GM19452 (cell line): ENCODE measurements around the gene UBE2S.
"Not testable (repeated sequence)": the region's sequence is repeated elsewhere in the genome, so short reads cannot be mapped to it uniquely, and the experiment has no call there.

Experiments
- ATAC-seq: cut with Tn5 transposase; IDR thresholded peaks from one replicate; pipeline ENCODE4 v1.9.1; 2021; ENCODE audit not compliant: unreplicated experiment

UBE2S gene

GRCh38 chr19:55407550-55407799 lies at the start of gene UBE2S:
Gene UBE2S (minus strand): TSS chr19:55407788. CDS start chr19:55407589, 199 bp downstream.
- ATAC-seq, result peak; percentile 27

DNA sequence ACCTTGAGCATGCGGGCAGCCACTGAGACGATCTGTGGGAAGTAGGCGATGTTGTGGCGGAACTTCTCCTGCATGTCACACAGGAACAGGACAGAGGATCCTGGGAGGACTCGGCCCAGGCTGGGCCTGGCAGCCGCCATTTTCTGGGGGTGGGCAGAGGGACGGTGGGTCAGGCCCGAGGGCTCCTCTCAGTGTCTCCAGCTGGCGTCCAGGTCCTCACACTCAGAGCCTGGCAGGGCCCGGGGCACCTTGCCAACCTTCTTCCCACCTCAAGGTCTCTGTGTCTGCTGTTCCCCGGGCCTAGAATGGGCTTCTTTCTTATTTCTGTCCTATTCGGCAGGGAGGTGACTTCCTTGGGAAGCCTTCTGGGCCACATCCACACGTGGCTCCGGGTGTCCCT lies 48.8 kb upstream of the UBE2S start:
- ATAC-seq, result no peak

DNA sequence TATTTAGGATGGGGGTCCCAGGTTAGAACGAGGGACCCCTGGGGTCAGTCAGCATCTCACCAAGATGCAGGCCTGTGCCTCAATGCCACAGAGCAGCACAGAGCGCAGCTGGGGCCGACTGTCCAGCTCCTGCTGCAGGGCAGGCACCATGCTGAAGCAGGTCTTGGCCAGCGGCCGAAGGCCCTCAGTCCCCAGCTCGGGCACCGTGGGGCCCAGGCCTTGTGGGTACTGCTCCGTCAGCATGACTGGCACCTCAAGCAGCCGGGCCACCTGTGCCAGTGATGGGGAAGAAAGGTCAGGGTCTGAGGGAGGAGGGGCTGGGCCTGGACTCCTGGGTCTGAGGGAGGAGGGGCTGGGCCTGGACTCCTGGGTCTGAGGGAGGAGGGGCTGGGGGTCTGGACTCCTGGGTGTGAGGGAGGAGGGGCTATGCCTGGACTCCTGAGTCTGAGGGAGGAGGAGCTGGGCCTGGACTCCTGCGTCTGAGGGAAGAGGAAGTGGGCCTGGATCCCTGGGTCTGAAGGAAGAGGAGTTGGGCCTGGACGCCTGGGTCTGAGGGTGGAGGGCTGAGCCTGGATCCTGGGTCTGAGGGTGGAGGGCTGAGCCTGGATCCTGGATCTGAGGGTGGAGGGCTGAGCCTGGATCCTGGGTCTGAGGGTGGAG lies 48.1 kb upstream of the UBE2S start:
- ATAC-seq, result no peak

GRCh38 chr19:55454787-55455243 lies 47.2 kb upstream of the UBE2S start:
- ATAC-seq, result no peak

DNA sequence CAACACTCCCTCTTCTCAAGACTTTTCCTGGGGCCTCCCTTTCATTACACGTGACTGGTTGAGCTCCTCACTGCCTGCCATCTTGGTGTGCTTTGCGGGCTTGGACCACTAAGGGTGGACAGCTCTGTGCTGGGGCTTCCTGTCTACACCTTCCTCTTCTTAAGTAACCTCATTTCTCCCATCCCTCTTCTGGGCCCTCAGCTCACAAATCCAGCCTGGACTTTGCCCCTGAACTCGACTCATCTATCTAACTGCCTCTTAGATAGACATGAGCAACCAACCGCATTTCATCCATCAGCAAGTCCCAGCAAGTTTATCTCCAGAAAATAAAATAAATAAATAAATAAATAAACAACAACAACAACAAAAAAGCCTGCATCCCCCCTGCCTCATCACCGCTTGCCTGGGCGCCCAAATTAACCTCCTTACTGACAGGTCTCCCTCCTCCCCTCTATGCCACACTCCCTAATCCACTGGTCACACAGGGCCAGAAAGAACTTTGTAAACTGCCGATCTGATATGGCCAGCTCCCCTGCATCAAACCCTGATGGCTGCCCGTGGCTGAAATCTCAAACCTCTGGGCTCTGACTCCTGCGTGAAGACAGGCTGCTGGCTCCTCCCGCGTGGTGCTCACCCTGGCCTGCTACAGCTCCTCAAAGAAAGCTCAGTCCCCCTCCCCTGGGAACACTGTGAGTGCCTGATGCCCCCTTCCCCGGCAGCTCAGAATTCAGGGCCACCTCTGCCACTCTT lies 46.1 kb upstream of the UBE2S start:
- ATAC-seq, result no peak

DNA sequence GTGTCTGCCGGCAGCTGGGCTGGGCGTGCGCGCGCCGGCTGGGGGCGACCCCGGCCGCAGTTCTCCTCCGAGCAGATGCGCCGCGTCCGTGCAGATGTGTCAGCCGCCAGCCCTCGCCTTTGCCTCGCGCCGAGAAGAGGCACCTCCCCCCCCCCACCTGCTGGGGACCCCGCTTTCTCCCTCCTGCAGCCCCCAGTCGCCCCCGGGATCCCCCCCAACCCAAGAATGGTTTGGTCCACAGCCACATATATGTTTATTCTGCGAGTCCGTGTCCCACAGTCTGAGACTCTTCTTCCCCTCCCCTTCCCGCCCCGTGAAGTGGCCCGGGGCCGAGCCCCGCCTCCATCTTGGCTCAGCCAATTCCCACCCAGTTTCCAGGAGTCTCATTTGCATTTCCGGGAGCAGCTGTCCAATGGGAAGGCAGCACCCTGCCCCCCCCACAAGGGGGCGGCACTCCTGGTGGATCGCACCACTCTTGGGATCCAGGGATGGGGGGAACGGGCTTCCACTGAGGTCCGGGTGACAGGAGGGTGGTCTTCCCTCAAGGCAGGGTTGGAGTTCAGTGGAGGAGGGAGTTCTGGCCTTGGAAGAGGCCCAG lies 45.3 kb upstream of the UBE2S start:
- no peak for ATAC-seq

GRCh38 chr19:55451965-55452748 lies 44.6 kb upstream of the UBE2S start:
- ATAC-seq, result no peak

DNA sequence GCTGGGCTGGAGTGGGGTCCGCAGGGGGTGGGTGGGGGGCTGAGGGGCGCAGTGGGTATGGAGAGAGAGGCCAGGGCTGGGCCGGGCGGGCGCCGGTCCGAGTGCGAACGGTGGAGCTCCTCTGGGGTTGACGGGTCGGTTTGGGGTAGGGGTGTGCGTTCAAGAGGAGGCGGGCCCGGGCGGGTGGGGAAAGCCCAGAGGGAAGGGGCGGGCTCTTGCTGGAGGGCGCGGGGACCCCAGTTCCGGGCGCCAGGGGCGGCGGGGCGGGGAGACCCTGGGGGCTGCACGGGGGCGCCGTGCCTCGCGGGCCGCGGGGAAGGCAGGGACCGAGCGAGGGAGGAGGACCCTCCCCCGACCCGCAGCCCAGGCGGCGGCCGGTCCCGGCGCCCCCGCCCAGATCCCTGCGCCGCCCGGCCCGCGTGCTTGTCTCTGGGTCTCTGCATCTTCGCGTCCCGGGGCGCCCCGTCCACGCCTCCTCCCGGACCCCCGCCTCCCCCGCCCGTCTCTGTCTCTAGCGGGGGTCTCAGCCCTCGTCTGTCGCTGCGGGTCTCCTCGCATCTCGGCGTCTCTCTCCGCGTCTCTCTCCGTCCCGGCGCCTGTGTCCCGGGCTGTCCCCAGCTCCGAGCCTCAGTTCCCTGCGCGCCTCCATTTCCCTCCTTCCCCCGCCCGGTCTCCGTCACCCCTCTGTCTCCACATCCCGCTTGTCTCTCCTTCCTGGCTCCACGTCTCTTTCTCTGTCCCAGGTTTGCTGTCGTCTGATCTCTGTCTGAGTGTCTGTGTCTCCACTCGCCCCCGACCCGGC lies 43.8 kb upstream of the UBE2S start:
- ATAC-seq, result no peak

DNA sequence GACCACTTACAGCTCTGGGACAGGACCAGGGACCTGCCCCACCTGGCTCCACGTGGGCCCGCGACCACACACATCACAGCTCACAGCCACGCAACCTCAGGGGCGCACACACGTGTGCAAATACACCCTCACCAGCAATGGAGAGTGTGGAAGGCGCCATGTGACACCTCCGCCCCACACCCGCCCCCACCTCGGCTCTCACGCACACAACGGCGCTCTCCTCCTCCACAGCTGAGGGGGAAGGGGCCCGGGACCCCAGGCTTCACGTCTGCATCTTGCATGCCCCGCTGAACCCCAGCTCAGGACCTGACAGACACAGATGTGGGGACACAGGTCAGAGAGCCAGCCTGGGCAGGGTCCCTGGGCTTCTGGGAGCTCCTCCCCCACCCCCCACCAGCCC lies 41.9 kb upstream of the UBE2S start:
- no peak for ATAC-seq

- ATAC-seq, result not testable (repeated sequence)
These were observed 40.5 kb upstream of the UBE2S start for GRCh38 chr19:55448175-55448490.

DNA sequence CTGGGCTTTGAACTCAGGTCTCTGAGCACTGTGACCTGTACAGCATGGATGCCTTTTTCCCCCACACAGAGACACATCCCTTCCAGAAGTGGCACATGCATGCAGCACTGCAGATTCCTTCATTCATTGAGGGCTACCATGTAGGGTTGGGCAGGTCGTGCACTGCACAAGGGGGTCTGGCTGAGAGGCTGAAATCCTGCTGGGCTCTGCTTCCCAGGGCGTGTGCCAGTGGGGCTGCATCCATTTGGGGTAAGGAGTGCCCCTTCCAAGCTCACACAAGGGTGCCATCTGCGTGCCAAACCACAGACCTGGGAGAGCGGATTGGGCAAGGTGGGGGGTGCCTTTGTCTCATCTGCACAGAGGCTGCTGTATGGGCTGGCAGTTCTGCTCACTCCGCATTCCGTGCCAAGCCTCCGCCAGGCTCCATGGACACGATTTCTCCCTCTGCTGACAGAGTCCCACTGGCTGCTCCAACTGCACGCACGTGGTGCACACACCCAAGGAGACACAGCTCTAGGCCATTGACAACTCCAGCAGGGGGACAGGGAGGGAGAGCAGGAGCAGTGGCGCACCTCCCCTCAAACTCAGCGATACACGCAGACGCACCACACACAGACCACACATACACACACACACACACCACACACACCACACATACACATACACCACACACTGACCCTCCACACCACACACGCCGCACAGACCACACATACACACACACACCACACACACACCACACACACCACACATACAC lies 40.0 kb upstream of the UBE2S start:
- no peak for ATAC-seq

DNA sequence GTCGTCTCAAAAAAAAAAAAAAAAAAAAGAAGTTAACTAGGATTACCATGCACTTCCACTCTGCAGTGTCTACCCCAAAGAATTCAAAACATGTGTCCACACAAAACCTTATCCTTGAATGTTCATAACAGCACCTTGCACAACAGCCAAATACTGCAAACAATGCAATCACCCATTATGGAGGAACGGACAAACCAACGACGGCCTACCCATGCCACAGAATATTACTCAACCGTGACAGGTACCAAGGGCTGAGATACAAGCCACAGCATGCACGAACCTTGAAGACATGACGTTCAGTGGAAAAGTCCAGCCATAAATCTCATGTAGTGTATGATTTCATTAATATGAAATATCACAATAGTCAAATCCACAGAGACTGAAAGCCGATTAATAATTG lies 38.5 kb upstream of the UBE2S start:
- ATAC-seq, result no peak

- ATAC-seq, result no peak
These were observed 37.1 kb upstream of the UBE2S start for GRCh38 chr19:55444646-55445045.

DNA sequence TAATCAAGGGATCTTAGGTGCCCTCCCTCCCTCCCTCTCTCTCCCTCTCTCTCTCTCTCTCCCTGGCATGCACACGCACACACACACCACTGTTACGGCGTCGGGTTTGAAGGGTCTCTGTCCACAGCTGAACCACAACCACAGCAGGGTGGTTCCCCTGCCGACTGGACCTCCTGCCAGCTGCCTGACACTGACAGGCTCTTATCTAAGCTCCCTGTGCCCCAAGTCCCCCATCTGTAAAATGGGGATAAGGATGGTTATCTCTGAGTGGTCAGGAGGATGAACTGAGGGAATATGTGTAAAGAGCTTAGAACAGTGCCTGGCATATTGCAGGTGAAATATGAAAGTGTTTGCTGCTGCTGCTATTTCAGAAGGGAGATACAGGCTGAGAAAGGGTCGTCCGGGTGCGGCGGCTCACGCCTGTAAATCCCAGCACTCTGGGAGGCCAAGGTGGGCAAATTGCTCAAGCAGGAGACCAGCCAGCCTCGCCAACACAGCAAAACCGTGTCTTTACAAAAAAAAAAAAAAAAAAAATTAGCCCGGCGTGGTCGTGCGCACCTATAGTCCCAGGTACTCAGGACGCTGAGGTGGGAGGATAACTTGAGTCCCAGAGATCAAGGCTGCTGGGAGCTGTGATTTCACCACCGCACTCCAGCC lies 36.4 kb upstream of the UBE2S start:
- ATAC-seq, result no peak

DNA sequence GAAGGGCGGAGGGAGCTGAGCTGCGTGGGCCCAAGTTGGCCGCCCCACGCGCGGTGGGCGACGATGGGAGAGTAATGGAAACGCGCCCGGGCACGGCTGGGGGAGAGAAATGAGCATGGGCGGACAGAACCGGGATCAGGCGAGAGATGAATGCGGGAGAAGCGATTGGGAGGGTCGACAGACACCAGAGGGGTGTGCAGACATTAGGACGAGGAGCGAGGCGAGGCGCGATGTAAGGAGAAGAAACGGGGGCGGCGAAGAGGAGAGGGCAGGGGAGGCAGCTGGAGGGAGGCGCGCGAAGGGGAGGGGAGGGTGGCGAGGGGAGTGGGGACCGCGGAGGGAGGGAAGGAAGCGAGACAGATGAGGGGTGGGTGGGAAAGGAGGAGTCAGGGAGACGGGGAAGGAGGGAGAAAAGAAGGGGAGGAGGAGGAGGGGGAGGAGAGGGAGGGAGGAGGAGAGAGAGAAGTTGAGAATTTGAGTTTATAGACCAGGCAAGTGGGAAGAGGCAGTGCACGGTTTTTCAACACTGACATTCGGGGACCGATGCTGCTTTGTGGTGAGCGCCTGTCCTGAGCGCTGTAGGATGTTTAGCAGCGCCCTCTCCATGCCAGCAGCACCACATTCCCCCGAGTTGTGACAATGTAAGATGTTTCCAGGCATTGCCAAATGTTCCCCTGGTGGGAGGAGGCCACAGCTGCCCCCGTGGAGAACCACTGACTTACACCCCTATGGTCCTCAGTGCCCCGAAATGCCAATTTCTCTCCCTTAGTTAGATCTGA lies 35.6 kb upstream of the UBE2S start, which contains the start of gene SHISA7:
Gene SHISA7, minus strand, starts transcription at position 256 of the 779 bp plus-strand sequence. CDS start 437 bp downstream, outside the sequence.
- ATAC-seq, result no peak

- no peak for ATAC-seq
These were observed 34.9 kb upstream of the UBE2S start for GRCh38 chr19:55442372-55442961.

GRCh38 chr19:55441692-55442321 lies 34.2 kb upstream of the UBE2S start:
- no peak for ATAC-seq

DNA sequence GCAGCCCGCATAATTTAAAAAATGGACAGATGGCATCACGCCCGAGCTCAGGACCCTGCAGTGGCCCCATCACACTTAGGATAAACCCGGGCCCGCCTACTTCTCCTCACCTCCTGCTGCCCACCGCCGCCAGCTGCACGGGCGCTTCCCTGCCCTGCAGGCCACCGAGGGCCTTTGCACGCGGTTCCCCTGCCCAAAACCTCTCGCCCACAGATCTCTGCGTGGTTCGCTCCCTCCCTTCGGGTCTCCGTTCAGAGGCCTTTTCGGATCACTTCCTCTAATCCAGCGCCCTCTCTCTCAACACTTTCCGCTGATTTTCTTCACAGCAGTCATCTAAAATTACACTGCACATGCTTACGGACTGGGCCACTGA lies 33.7 kb upstream of the UBE2S start:
- ATAC-seq, result no peak
